Measurements from ENCODE around the gene TUBB4A.

The TUBB4A gene

DNA sequence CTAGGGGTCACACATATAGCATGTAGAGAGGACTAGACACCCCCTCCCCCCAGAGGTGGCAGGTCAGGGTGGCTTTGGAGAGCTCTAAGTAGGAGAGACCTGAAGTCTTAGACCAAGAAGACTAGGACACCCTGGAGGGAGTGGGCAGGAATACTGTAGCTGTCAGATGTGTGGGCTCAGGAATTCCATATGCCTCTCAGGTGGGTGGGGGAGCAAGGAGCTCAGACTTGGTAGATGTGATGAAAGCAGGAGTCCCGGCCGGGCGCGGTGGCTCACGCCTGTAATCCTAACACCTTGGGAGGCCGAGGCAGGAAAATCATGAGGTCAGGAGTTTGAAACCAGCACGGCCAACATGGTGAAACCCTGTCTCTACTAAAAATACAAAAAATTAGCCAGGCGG is 36.4 kb downstream of the TUBB4A start:
- DNase-seq = no peak

DNA sequence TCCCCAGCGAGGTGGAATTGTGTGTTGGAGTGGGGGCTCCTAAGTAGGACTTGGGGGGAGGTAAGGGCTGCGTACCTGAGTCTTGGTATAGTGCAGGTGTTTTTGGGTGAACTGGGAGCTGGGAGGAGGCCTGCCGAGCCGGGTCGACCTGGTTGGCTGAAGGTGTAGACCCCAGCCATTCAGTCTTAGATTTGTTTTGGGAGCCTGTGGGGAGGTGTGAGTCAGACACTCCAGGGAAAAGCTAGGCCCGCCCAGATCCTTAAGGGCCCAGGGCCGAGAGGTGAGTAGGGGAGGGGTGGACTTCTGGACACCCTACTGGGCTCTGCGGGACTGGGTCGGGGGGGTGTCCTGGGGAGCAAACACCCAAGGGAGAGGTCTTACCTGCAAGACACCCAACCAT is 37.1 kb downstream of the TUBB4A start:
- DNase-seq = no peak

DNA sequence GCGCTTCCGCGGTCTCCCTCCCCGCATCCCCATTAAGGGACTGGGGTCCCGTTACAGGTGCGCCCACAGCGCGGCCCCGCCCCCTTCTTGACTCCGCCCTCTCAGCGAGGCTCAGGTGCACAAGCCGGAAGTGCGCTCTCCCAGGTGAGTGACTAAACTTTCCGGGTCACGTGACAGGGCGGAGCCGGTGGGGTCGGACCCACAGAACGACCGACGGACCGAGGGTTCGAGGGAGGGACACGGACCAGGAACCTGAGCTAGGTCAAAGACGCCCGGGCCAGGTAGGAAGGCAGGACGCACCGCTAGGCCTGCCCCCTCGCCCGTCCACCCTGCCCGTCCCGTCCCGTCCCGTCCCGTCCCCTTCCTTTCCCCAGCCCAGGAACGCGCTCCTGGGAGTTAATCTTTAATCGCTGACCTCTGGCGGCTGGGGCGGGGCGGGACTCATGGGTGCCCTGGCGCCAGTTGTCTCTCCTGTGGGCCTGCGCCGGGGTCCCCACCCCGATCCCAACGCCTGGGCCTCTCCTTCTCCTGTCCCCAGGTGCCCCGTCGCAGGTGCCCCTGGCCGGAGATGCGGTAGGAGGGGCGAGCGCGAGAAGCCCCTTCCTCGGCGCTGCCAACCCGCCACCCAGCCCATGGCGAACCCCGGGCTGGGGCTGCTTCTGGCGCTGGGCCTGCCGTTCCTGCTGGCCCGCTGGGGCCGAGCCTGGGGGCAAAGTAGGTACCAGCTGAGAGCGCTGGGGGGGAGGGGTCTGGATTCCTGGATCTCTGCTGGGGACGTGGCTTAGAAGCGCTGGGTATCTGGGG is 37.8 kb downstream of the TUBB4A start, which contains the start of gene CRB3:
Gene CRB3 (plus strand): TSS at position 202 of the 804 bp plus-strand sequence. CDS start 431 bp downstream, at position 633.
- DNase-seq = peak in 1 of 2 experiments; percentile 46

DNA sequence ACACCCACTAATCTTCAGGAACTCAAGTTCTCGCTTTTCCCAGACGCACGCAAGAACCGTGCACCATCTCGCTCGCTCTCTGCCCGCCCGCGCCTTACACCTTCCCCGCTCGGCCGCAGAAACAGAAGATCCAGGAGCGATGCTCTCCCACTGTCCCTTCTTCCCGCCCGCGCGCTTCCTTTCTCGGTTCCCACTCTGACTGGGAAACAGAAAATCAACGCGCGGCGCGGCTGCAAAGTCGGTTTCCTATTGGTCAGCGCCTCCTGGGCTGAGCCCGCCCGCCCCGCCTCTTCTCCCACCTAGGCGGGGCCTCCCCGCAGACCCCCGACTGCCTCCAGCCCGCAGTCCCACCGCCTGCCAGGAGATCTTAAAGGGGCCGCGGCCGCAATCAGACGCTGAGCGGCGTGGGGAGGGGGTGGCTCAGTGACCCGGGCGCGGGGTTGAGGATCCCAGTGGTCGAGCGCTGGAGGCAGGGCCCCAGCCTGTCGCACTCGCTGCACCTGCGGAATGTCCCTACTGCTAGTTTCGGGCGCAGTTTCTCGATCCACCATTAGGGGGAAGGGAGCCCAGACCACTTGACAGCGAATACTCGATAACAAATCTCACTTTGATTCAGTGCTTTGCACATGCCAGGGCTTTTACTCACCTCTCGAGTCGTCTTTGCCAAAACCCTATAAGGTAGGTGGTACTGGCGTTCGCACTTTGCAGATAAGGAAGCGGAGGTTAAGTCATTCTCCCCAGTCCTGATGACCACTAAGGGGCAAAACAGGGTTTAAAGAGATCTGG is 41.8 kb downstream of the TUBB4A start:
- peak; percentile 94 to 98 for DNase-seq

DNA sequence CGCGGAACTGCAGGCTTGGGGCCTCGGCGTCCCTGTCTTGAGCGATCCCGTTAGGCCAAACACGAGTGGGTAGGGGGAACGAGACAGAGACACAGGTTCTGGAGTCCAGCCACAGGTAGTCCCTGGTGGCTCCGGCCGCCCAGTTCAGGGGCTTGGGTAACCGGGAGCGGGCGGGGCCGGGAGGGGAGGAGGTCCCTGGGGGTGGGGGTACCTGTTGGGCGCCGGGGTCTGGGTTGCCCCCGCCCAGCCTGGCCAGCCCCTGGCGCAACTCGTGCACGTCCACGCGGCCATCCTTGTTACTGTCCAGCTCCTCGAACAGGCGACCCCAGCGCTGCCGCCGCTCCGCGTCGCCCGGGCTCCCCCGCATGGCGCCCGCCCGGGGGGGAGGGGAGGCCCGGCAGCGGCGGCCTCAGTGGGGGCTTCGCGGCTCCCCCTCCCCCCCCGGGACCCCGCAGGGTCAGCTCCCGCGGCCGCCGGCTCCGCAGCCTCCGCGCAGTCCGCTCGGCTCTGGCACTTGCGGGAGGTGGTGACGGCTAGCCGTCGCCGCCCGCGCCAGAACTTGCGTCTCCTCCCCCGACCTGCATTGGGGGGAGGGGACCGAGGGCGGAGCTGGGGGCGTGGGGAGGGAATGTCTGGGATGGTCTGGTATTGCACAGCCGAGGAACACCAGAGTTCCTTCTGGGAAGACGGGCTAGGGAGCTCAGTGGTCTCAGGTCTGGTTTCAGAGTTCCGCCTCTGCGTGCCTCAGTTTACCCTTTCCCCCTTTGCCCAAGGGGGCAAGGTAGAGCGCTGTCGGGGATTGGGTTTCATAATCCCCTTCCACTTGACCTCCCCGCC is 42.6 kb downstream of the TUBB4A start, which contains the start of gene SLC25A23:
Gene SLC25A23 (minus strand): TSS at position 531 of the 837 bp plus-strand sequence. CDS start 164 bp downstream, at position 367.
- peak; percentile 60 to 69 for DNase-seq

DNA sequence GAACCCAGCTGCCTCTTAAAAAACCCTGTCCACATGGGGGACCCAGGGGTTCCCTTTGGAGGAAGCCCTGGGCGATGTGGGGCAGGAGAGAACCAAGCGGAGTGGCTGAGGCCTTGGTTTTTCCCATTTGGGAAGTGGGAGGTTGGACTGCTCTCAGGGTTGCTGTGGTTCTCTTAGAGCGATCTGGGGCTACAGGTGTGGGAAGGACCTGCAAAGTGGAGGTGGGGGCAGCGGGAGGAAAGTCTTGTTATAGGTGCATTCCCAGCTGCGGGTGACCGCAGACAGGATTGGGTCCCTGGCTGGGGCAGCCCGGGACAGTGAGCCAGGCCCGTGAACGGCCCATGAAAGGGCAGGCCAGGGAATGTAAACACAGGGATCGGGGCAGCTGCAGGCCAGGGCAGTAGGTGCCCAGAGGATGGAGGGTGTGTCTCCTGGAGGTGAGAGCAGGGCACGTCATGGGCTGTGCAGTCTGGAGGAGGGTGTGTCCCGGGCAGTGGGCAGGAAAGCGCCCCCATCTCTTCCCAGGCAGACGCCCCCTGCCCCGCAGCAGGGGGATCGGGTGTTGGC is 43.3 kb downstream of the TUBB4A start:
- DNase-seq = no peak

DNA sequence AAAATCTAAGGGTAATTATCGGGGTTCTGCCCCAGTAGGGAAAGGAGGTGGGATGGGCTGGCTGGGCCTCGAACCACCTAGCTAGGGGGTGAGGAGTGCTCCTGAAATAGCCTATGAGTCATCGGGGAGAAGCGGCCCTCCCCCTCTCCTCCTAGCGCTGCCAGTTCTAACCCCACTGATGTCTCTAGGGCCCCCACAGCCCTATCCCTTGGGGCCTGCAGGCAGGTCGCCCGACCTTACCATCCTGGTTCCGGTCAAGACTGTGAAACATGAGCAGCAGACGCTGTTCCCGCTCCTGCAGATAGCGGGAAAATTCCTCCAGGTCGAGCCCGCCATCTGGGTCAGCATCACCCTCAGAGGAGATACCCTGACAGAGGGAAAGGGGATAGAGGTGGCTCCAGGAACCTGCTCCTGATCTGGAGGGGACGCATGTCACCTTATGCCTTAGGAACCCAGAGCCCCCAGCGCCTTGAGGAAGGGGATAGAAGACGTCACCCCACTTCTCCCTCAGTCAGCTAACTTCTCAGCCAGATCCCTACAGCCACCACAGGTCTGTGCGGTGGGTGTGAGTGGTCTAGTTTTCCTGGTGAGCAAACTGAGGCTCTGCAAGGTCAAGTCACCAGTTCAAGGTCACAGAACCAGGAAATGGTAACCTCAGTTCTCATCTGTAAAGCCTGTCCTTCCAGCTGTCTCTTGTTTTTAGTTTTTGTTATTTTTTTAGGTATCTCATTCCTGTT is 44.0 kb downstream of the TUBB4A start:
- DNase-seq = no peak

DNA sequence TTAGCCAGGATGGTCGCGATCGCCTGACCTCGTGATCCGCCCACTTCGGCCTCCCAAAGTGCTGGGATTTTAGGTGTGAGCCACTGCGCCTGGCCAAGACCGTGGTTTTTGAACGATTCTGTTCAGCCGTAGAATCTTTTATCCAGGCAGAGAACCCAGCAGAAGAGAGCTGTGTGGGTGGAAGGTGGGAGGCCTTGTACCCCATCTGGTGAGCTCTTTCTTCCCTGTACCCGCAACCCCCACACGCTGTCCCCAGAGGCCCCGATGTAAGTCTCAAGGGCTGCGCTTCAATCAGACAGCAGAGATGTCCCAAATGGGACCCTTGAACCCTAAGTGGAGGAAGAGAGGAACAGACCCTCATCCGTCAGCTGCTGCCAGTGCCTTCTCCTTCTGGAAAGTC is 46.2 kb downstream of the TUBB4A start:
- DNase-seq = no peak

DNA sequence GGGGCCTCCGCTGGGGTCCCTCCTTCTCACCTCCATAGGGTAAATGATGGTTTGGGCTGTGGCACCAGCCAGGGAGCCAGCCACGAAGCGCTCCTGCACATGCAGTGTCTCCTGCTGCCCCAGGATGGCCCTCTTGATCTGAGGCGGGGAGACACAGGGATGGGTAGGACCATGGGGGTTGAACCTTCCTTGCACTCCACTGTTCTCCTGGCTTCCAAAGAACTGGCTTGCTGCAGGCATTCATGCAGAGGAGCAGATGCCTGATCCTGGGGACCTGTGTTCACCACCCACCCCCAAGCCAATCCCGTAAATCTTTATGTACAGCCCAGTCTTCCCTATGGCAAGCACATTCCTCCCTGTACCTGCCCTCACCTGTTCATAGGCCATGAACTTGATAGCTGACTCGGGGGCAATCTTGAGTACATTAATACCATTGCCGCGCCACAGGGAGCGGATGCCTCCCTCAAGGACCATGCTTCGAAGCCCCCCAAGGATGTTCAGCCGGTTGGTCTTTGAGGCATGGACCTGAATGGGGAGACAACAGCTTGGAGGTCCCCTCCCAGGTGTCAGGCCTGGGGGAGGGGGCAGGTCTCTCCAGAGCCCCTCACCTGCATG is 48.1 kb downstream of the TUBB4A start:
- no peak for DNase-seq

DNA sequence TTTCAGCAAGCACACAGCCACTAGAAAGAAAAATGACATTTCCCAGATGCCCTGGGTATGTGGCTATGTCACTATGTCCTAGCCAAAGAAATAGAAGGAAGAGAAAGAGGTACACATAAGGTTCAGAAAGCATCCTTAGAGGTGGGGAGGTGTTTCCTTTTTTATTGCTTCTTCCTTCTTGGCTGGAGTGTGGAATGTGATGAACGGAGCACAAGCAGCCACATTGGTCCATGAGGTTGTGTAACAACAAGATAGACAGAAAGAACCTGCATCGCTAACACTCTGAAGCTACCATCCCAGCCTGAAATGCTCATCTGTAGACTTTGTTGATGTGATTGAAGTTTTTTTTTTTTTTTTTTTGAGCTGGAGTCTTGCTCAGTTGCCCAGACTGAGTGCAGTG is 49.2 kb downstream of the TUBB4A start:
- no peak for DNase-seq

DNA sequence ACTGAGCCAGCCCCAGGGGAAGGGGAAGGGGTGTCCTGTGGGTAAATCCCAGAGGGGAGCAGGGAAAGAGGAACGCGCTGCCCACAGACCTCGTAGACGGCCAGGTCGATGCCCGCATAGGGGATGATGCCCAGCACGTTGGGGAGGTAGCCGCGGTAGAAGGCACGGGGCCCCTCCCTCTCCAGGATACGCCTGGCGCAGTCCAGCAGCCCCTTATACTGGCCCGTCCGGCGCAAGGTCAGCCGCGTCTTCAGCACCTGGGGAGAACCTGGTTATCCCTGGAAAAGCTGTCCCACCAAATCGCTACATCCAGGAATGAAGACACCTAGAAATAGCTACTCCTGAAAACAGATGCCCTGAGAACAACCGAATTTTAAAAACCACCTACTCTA is 49.9 kb downstream of the TUBB4A start:
- no peak for DNase-seq

DNA sequence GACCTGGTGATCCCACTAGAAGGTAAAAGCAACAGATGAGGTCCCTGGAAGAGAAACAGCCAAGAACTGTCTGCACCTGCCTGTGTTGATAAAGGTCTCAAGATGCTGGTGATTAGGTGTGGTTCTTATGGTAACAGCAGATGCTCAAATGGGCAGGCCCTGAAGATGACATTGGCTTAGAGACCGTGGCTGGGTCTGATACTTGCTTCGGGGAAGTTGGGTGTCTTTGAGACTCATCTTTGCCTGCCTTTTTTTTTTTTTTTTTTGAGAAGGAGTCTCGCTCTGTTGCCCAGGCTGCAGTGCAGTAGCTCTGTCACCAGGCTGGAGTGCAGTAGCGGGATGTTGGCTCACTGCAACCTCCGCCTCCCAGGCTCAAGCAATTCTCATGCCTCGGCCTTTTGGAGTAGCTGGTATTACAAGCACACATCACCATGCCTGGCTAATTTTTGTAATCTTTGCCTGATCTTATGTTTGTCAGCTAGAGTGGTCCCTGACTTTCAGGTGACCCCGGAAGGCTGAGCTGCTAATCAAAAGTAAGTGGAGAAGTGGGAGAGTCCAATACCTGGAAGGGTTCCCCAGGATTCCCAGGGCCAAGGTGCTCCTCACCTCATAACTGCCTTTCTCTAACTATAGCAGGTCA is 50.4 kb downstream of the TUBB4A start:
- no peak for DNase-seq

DNA sequence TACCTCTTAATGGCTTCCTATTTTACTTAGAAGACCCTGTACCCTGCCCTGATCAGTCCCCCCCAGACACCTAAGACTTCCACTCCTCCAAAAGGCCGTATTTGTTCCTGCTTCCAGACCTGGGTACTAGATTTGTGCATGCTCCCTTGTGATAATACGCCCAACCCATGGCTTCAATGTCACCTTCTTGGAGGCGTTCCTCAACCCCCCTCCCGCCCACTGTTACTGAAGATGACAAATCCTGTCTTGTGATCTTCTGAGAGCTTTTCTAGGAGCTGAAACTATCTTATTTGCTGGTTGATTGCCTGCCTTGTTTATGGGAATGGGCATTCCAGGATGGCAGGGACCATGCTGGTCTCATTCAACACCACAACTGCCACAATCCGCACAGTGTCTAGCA is 51.9 kb downstream of the TUBB4A start:
- no peak for DNase-seq

DNA sequence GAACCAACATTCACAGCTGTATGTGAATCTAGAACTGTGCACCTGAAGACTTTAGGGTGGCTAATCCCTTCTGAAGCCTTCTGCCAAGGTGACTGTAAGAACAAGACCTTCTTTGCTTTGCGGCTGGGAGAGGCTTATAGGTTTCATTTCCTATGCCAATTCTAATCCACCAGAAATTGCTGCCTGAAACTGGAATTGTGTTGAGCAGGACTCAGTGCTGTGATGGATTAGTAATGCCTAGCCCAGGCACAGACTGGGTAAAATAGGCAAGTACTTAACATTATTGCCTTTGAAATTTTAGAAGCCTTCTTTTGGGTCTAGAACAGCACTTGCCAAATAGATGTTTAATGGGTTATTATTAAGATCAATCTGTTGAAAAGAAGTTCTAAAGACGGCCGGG is 54.1 kb downstream of the TUBB4A start:
- no peak for DNase-seq

DNA sequence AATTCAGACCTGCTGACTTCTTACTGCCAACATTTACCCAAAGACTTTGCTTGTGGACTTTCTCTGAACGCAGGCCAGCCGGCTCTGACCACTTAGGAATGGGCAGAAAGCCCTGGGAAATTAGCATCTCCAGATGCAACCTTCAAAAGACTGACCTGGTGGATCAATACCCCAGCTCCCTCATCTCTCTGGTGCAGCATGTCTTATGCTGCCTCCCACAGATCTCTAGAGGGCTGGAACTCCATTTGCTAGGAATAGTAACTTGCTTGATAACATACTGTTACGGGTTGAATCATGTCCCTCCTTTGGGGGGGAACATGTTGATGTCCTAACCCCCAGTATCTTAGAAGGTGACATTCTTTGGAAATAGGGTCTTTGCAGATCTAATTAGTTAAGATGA is 55.7 kb downstream of the TUBB4A start:
- DNase-seq = no peak

Measured in NCI-H2081 (cell line).